Loucy (cell line): Measurements from ENCODE around the gene SLX4IP.

Experiments
- CTCF ChIP-seq: fragments of 200-600 bp; sonication (generic); conservative IDR thresholded peaks from 2 replicates; pipeline ENCODE4 v1.5.1; 2014; ENCODE audit warnings: mild to moderate bottlenecking, antibody characterized with exemption, low read length
- EZH2phosphoT487 ChIP-seq: fragments of 200-600 bp; IDR thresholded peaks from 2 replicates; pipeline ENCODE4 v1.6.1; 2018; ENCODE audit warnings: antibody characterized with exemption, mild to moderate bottlenecking, moderate library complexity, borderline replicate concordance

DNA sequence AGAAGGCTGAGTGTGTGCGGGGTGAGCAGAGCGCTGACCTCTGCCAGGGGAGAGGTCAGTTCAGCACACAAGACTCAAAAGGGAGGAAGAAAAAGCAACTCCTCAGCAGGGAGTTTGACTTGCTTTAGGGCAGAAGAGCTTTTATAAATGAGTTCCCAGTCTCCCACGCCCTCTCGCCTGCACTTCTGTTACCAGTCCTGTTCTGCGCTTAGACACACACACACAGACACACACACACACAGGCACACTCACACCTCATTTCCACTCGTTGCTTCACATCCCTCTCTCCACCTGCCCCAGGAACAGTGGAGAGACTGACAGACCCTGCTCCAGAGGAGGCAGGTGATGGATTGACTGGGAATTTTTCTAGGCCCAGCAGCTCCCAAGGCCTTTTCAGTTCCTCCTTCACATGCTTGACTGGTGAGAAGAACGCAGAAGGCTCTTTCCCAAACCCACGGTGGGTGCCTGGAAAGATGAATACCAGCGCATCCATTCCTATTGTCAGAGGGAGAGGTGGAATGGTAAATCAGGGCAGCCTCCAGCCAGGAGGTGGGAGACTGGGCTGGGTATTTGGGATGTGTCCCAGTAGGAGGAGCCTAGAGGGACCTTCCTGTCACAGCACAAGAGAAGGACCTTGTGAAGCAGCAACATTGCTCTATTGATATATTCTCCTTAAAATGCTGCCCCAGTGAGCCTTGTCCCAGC, 195.0 kb downstream of the SLX4IP start:
- no peak for TF ChIP-seq CTCF
- no peak for TF ChIP-seq EZH2phosphoT487
